Psoas muscle (tissue), 8 donors: ENCODE data around the gene HAP1. TPM values are rescaled to one million over a fixed set of nuclear protein-coding genes. Genes with fewer than 3 reads are reported as not detected.
"Not testable (repeated sequence)": the region's sequence is repeated elsewhere in the genome, so short reads cannot be mapped to it uniquely, and the experiment has no call there.

Experiments used
- ATAC-seq, 4 donors: fragments of 200-7000 bp; cut with Tn5 transposase; one replicate each; pipeline ENCODE4 v1.9.1; 2020; ENCODE audit warnings: moderate library complexity in 3 of 4, mild to moderate bottlenecking in 2 of 4
- DNase-seq, 2 donors: peaks; one replicate each; pipeline ENCODE4 v3.0.0-alpha.2; 2020
- H3K27ac ChIP-seq: fragments of 200-600 bp; one replicate; pipeline ENCODE4 v1.8.0; 2022
- H3K27me3 ChIP-seq, 3 donors: fragments of 200-600 bp in 1 of 3; one replicate each; pipeline versions ENCODE4 v1.6.1 to v1.8.0; 2013 to 2022; ENCODE audit warnings: low read length in 2 of 3, mild to moderate bottlenecking in 2 of 3, moderate library complexity in 1 of 3; ENCODE audit not compliant: insufficient read depth in 3 of 3
- H3K36me3 ChIP-seq, 2 donors: fragments of 200-600 bp in 1 of 2; one replicate each; pipeline versions ENCODE4 v1.6.1 to v1.8.0; 2013 to 2022; ENCODE audit warnings: low read depth in 1 of 2, mild to moderate bottlenecking in 1 of 2, moderate library complexity in 1 of 2; ENCODE audit not compliant: insufficient read depth in 1 of 2
- H3K4me1 ChIP-seq: fragments of 200-600 bp; one replicate; pipeline ENCODE4 v1.8.0; 2022
- H3K4me3 ChIP-seq: fragments of 200-600 bp; one replicate; pipeline ENCODE4 v1.8.0; 2022; ENCODE audit warnings: mild to moderate bottlenecking
- H3K9me3 ChIP-seq: fragments of 200-600 bp; one replicate; pipeline ENCODE4 v1.8.0; 2022
- WGBS, 3 donors: extraction: QIAGEN DNeasy Blood & Tissue Kit; methylation state at CpG; one replicate each; pipeline versions ENCODE4 v1.1.6 to v1.1.7; 2013; 5-methylcytosine and 5-hydroxymethylcytosine counted together
- intact Hi-C, 2 donors: fragments of 100-400 bp; cut with DNase I; formaldehyde crosslinking; loops; one replicate each; pipeline versions ENCODE4 v1.11.0 to v1.14.2; 2022
- polyA plus RNA-seq, 3 donors: library from polyadenylated mRNA; stranded (reverse); fragments of 200-250 nt; gene quantifications; one replicate each; pipeline ENCODE4 v1.2.3, GENCODE V29; 2013
- total RNA-seq, 4 donors: library from RNA; stranded (reverse); fragmentation: NEBNext Ultra II Directional in 2 of 4; extraction: Animal tissue kit (Norgen Biotek cat#: 25700) in 2 of 4; gene quantifications; one replicate each; pipeline versions ENCODE4 v1.2.1 to v1.2.4, GENCODE V29; 2021 to 2023
- TF ChIP-seq, protein P1 (sequence below): fragments of 200-600 bp; IDR thresholded peaks from one replicate; pipeline ENCODE4 v1.8.0; 2022; ENCODE audit warnings: antibody characterized with exemption
- donor health status: healthy with polysubstance abuse.
- donor health status: DM: no; HTN: no; CAD: no; lungs with moderate emphysema.
- donor health status: Bipolar disorder and iron deficiency.
- donor health status: healthy.
- donor health status: DM: yes; HTN: yes; CAD: no.
- donor health status: DM: no; HTN: no; CAD: no.
- donor health status: DM: no; HTN: no; CAD: no.
- donor health status: DM: yes; HTN: yes; CAD: no.

The HAP1 gene
- total and polyA plus RNA-seq, 7 donors: under 0.01 to 0.14 (median 0.03) TPM; not detected in 2

DNA sequence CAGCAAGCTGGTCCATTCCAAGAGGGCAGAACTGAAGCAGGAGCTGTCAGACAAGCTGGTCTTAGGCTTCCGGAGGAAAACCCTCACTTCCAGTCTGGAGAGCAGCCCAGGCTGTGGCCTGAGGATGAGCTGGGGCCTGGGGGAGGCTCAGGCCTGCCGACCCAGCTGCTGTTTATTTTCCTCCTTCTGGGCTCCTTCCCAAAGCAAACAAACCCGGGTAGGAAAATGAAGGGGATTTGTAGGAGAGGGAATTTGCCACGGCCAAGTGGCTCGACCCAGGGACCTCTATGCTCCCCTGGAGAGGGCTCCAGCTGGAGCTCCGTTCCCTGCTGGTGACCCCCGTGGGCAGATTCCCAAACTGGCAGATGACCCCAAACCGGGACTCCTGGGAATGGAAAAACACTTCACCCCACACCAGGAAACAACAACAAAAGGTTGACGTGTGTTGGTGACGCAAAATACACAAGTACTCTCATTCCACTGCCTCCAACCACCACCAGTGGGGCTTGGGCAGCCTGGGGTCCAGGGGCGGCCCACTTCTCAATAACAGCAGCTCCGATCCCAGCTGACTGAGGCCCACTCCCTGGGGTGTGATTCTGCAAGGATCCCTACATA lies 43.2 kb upstream of the HAP1 start:
- ATAC-seq: peak; percentile 2 to 57 (median 29)
- H3K27me3 ChIP-seq: no peaks in the 10 kb centered on the region
- H3K4me1 ChIP-seq: peaks cover 69% of the 10 kb centered on the region
- TF ChIP-seq, protein P1, sequence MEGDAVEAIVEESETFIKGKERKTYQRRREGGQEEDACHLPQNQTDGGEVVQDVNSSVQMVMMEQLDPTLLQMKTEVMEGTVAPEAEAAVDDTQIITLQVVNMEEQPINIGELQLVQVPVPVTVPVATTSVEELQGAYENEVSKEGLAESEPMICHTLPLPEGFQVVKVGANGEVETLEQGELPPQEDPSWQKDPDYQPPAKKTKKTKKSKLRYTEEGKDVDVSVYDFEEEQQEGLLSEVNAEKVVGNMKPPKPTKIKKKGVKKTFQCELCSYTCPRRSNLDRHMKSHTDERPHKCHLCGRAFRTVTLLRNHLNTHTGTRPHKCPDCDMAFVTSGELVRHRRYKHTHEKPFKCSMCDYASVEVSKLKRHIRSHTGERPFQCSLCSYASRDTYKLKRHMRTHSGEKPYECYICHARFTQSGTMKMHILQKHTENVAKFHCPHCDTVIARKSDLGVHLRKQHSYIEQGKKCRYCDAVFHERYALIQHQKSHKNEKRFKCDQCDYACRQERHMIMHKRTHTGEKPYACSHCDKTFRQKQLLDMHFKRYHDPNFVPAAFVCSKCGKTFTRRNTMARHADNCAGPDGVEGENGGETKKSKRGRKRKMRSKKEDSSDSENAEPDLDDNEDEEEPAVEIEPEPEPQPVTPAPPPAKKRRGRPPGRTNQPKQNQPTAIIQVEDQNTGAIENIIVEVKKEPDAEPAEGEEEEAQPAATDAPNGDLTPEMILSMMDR: no peak
- intact Hi-C loops: no loop called here
- DNase-seq: peak; percentile 68 to 88
- 7 to 15% (median 12%) methylated on average over 12 of the region's 12 CpGs for WGBS, 3 donors
- H3K4me3 ChIP-seq: no peak overlapping the region
- H3K27ac ChIP-seq: peak overlapping the region; percentile 80
- H3K36me3 ChIP-seq: peaks cover 0 to under 1% of the 10 kb centered on the region in 2 donors
- H3K9me3 ChIP-seq: no peaks in the 10 kb centered on the region

DNA sequence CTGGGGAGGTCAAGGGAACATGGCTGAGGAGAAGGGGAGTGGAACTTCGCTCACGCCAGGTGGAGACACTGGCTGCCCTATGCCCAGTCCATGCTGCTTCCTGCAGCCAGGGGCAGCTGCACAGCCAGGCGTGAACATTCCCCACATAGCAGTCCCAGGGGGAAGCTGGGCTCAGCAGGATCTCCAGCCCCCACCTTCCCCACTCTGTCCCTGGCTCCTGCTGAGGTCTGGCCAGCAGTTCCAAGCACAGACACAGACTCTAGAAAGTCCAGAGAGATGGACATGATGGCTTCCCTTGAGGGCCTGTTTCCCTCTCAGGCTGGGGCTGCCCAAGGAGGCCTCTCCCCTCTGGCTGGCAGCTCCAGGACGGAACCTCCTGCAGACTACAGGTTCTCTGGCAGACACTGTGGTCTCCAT lies 42.7 kb upstream of the HAP1 start:
- TF ChIP-seq, protein P1: peak; percentile 37
- no peaks in the 10 kb centered on the region for H3K9me3 ChIP-seq
- H3K27me3 ChIP-seq: no peaks in the 10 kb centered on the region
- WGBS, 3 donors: 2 to 8% (median 4%) methylated on average over 4 of the region's 4 CpGs
- peak; percentile 49 to 85 for DNase-seq
- H3K27ac ChIP-seq: peak overlapping the region; percentile 80
- peak overlapping the region; percentile 19 for H3K4me3 ChIP-seq
- ATAC-seq: peak; percentile 56 to 72 (median 68)
- H3K36me3 ChIP-seq: peaks cover 0 to 5% of the 10 kb centered on the region in 2 donors
- H3K4me1 ChIP-seq: peaks cover 64% of the 10 kb centered on the region
- intact Hi-C loops: no loop called here

DNA sequence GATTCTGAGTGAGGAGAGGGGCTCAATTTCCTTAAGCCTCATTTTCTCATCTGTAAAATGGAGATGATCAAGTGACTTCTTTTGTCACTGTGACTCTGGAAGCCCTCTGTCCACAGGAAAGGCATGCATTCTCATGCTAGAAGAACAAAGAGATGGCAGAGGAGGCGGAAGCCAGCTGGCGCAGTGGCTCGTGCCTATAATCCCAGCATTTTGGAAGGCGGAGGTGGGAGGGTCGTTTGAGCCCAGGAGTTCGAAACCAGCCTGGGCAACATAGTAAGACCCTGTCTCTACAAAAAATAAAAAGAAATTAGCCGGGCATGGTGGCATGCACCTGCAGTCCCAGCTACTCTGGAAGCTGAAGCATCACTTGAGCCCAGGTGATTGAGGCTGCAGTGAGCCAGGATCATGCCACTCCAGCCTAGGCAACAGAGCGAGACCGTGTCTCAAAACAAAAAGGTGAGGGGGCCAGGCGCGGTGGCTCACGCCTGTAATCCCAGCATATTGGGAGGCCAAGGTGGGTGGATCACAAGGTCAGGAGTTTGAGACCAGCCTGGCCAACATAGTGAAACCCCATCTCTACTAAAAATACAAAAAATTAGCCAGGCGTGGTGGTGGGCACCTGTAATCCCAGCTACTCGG lies 41.9 kb upstream of the HAP1 start:
- intact Hi-C loops, ATAC-seq: not testable (repeated sequence)

DNA sequence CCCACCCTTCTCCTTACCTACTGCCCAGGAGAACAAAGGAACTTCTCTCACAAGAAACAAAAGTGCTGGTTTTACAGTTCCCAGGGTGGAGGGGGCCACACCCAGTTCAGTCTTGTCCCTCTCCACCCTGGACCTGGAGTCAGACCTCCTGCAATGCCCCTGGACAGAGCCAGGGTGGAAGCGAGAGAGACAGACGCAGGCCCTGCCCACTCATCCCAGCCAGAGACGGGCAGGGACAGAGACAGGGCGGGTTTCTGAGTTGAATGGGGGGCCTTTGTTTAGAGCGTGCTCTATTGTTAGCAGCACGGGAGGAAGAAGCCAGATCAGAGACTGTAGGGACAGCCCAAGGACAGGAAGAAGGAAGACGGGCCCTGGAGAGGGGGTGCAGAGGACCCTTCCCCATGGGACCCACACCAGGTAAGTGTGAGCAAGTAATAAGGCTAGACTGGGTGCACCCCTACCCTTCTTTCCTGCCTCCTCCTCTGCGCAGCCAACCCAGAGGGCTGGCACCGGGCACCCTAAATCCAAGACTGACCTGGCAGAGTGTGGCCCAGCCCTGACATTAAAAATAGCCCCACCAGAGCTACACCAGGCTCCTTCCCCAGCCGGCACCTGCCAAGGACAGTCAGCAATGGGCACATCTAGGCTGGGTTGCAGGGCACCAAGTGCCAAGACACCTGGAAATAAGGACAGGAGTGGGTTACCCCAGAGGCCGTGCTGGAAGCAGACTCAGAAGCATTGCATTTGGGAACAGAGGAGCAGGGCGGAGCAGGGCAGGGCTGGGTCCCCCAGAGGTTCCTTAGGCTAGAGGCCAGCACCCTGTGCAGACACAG lies 41.2 kb upstream of the HAP1 start:
- Histone ChIP-seq H3K9me3 (no peaks in the 10 kb centered on the region), H3K27ac (peak overlapping the region; percentile 80), H3K4me3 (peak overlapping the region; percentile 23), H3K4me1 (peaks cover 52% of the 10 kb centered on the region), H3K27me3 (no peaks in the 10 kb centered on the region), H3K36me3 (peaks cover 0 to 15% of the 10 kb centered on the region in 2 donors)
- DNase-seq: peak in 1 of 2 donors; percentile 83
- TF ChIP-seq, protein P1: no peak
- peak; percentile 36 to 78 (median 72) for ATAC-seq
- 20 to 25% (median 25%) methylated on average over 11 to 12 of the region's 12 CpGs for WGBS, 3 donors
- intact Hi-C loops: no loop called here

More for the DNA sequence above, 41.9 kb upstream of the HAP1 start:
- H3K27me3 ChIP-seq, H3K9me3 ChIP-seq, H3K36me3 ChIP-seq, DNase-seq: not testable (repeated sequence)
- H3K27ac ChIP-seq: peak overlapping the region; percentile 80
- peak overlapping the region; percentile 23 for H3K4me3 ChIP-seq
- peaks cover 56% of the 10 kb centered on the region for H3K4me1 ChIP-seq
- 57 to 75% (median 59%) methylated on average over 14 of the region's 14 CpGs for WGBS, 3 donors

DNA sequence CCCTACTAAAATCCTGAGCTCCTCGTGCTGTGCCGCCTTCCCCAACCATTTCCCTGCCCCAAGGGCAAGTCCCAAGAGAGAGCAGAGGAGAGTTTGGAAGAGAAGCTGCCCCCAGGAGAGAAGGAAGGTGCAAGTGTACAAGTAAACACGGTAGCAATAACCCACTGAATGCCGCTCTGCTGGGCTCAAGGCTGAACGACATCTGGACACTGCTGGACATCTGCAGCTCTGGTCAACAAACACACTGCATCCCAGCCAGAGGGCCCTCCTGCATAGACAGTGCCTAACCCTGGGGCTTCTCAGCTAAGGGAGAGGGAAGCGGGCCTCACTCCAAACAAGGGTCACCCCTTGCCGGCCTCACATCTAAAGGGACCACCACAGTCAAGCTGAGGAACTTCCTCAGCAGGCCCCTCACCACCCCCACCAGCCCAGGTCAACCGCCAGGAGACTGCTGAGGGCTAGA lies 39.3 kb upstream of the HAP1 start:
- peak overlapping the region; percentile 12 for H3K27ac ChIP-seq
- H3K4me3 ChIP-seq: no peak overlapping the region
- H3K4me1 ChIP-seq: peaks cover 40% of the 10 kb centered on the region
- H3K9me3 ChIP-seq: no peaks in the 10 kb centered on the region
- WGBS, 3 donors: 47 to 60% (median 52%) methylated on average over 8 of the region's 8 CpGs
- H3K36me3 ChIP-seq: peaks cover 0 to 33% of the 10 kb centered on the region in 2 donors
- intact Hi-C loops: no loop called here
- no peak for DNase-seq
- TF ChIP-seq, protein P1: no peak
- no peak for ATAC-seq
- H3K27me3 ChIP-seq: no peaks in the 10 kb centered on the region
